ENCODE measurements around the gene HECTD1.
"Not testable (repeated sequence)": the region's sequence is repeated elsewhere in the genome, so short reads cannot be mapped to it uniquely, and the experiment has no call there.

HECTD1 gene

GRCh38 chr14:31224808-31225207, 17.2 kb upstream of the HECTD1 start:
- DNase-seq, result no peak

- no peak for DNase-seq
Observed at GRCh38 chr14:31223331-31223730, 15.7 kb upstream of the HECTD1 start.

- no peak for DNase-seq
Observed at GRCh38 chr14:31222834-31223233, 15.2 kb upstream of the HECTD1 start.

- DNase-seq, result no peak
Observed at GRCh38 chr14:31221266-31221665, 13.7 kb upstream of the HECTD1 start.

GRCh38 chr14:31219169-31219568, 11.6 kb upstream of the HECTD1 start:
- no peak for DNase-seq

GRCh38 chr14:31216359-31216758, 8.8 kb upstream of the HECTD1 start:
- no peak for DNase-seq

- no peak for DNase-seq
Observed at GRCh38 chr14:31212893-31213292, 5.3 kb upstream of the HECTD1 start.

- DNase-seq, result no peak
Observed at GRCh38 chr14:31209605-31210004, 2.0 kb upstream of the HECTD1 start.

GRCh38 chr14:31208546-31209424, 1.2 kb upstream of the HECTD1 start:
- DNase-seq, result peak; percentile 24

GRCh38 chr14:31207287-31207754, 272 bp downstream of the HECTD1 start:
- no peak for DNase-seq

- DNase-seq, result peak; percentile 44
Observed at GRCh38 chr14:31206536-31207286, 882 bp downstream of the HECTD1 start.

GRCh38 chr14:31205681-31206535, 1.7 kb downstream of the HECTD1 start:
- DNase-seq, result no peak

GRCh38 chr14:31204593-31205534, 2.7 kb downstream of the HECTD1 start:
- DNase-seq, result no peak

- DNase-seq, result not testable (repeated sequence)
Observed at GRCh38 chr14:31203899-31204592, 3.5 kb downstream of the HECTD1 start.

GRCh38 chr14:31203414-31203742, 4.2 kb downstream of the HECTD1 start:
- no peak for DNase-seq

GRCh38 chr14:31201111-31201510, 6.5 kb downstream of the HECTD1 start:
- no peak for DNase-seq

- DNase-seq, result no peak
Observed at GRCh38 chr14:31200702-31200990, 6.9 kb downstream of the HECTD1 start.

GRCh38 chr14:31197671-31198070, 9.9 kb downstream of the HECTD1 start:
- no peak for DNase-seq

GRCh38 chr14:31196839-31197492, 10.6 kb downstream of the HECTD1 start:
- DNase-seq, result no peak

- DNase-seq, result no peak
Observed at GRCh38 chr14:31194661-31195060, 12.9 kb downstream of the HECTD1 start.

- DNase-seq, result no peak
Observed at GRCh38 chr14:31194095-31194494, 13.5 kb downstream of the HECTD1 start.
